ENCODE measurements around the gene PACSIN2.

PACSIN2 gene

GRCh38 chr22:43007519-43008102 lies 7.3 kb downstream of the PACSIN2 start:
- no peak overlapping the region for H3K4me3 ChIP-seq (ENCODE audit: low read depth in 1 of 2, low read length in 2 of 2)
- no peaks in the 10 kb centered on the region for H3K27me3 ChIP-seq (ENCODE audit: insufficient read depth, low read length, poor library complexity)
- no peak overlapping the region for H3K9ac ChIP-seq (ENCODE audit: low read depth, low read length)
- H3K27ac ChIP-seq (ENCODE audit: low read length): no peak overlapping the region
- DNase-seq (no peak), ATAC-seq (ENCODE audit: insufficient read depth, low read depth) (peak; percentile 31; the same call in 2 of the 3 replicates)
- H4K20me1 ChIP-seq (ENCODE audit: insufficient read depth, low read length): peaks cover 69% of the 10 kb centered on the region
- H2AFZ ChIP-seq (ENCODE audit: low read depth, low read length): no peak overlapping the region
- no peaks in the 10 kb centered on the region for H3K9me3 ChIP-seq (ENCODE audit: insufficient read depth, low read length, severe bottlenecking)
- H3K4me1 ChIP-seq (ENCODE audit: insufficient read depth, low read length): no peaks in the 10 kb centered on the region
- H3K4me2 ChIP-seq (ENCODE audit: insufficient read depth, low read length): no peak overlapping the region
- TF ChIP-seq EZH2 (IDR thresholded peaks at IDR 0.05; ENCODE audit: borderline replicate concordance, low read depth, low read length, severe bottlenecking): no peak
- no peaks in the 10 kb centered on the region for H3K36me3 ChIP-seq (ENCODE audit: insufficient read depth, low read length)
- H3K79me2 ChIP-seq (ENCODE audit: insufficient read depth, low read length): peaks cover 97% of the 10 kb centered on the region

- H3K9ac ChIP-seq (ENCODE audit: low read depth, low read length): no peak overlapping the region
- H2AFZ ChIP-seq (ENCODE audit: low read depth, low read length): no peak overlapping the region
- no peaks in the 10 kb centered on the region for H3K36me3 ChIP-seq (ENCODE audit: insufficient read depth, low read length)
- no peaks in the 10 kb centered on the region for H3K27me3 ChIP-seq (ENCODE audit: insufficient read depth, low read length, poor library complexity)
- H4K20me1 ChIP-seq (ENCODE audit: insufficient read depth, low read length): peaks cover 74% of the 10 kb centered on the region
- H3K4me3 ChIP-seq (ENCODE audit: low read depth in 1 of 2, low read length in 2 of 2): no peak overlapping the region
- no peak for DNase-seq
- H3K79me2 ChIP-seq (ENCODE audit: insufficient read depth, low read length): peaks cover 97% of the 10 kb centered on the region
- H3K27ac ChIP-seq (ENCODE audit: low read length): no peak overlapping the region
- H3K9me3 ChIP-seq (ENCODE audit: insufficient read depth, low read length, severe bottlenecking): no peaks in the 10 kb centered on the region
- no peak for ATAC-seq (ENCODE audit: insufficient read depth, low read depth)
- TF ChIP-seq EZH2 (IDR thresholded peaks at IDR 0.05; ENCODE audit: borderline replicate concordance, low read depth, low read length, severe bottlenecking) (no peak), CTCF (IDR thresholded peaks at IDR 0.05; ENCODE audit: borderline replicate concordance, extremely low read depth, low read length, poor library complexity, severe bottlenecking) (no peak)
- no peak overlapping the region for H3K4me2 ChIP-seq (ENCODE audit: insufficient read depth, low read length)
- H3K4me1 ChIP-seq (ENCODE audit: insufficient read depth, low read length): no peaks in the 10 kb centered on the region
Observed at GRCh38 chr22:43006753-43007152, 8.2 kb downstream of the PACSIN2 start.

- peaks cover 97% of the 10 kb centered on the region for H3K79me2 ChIP-seq (ENCODE audit: insufficient read depth, low read length)
- H2AFZ ChIP-seq (ENCODE audit: low read depth, low read length): no peak overlapping the region
- no peaks in the 10 kb centered on the region for H3K36me3 ChIP-seq (ENCODE audit: insufficient read depth, low read length)
- H3K4me2 ChIP-seq (ENCODE audit: insufficient read depth, low read length): no peak overlapping the region
- H4K20me1 ChIP-seq (ENCODE audit: insufficient read depth, low read length): peaks cover 76% of the 10 kb centered on the region
- H3K4me3 ChIP-seq (ENCODE audit: low read depth in 1 of 2, low read length in 2 of 2): no peak overlapping the region
- H3K27me3 ChIP-seq (ENCODE audit: insufficient read depth, low read length, poor library complexity): no peaks in the 10 kb centered on the region
- DNase-seq (no peak), ATAC-seq (ENCODE audit: insufficient read depth, low read depth) (no peak)
- no peak for TF ChIP-seq CTCF (IDR thresholded peaks at IDR 0.05; ENCODE audit: borderline replicate concordance, extremely low read depth, low read length, poor library complexity, severe bottlenecking)
- TF ChIP-seq EZH2 (IDR thresholded peaks at IDR 0.05; ENCODE audit: borderline replicate concordance, low read depth, low read length, severe bottlenecking): no peak
- no peak overlapping the region for H3K9ac ChIP-seq (ENCODE audit: low read depth, low read length)
- no peaks in the 10 kb centered on the region; the same call in 1 of the 2 replicates for H3K4me1 ChIP-seq (ENCODE audit: insufficient read depth, low read length)
- no peaks in the 10 kb centered on the region for H3K9me3 ChIP-seq (ENCODE audit: insufficient read depth, low read length, severe bottlenecking)
- H3K27ac ChIP-seq (ENCODE audit: low read length): no peak overlapping the region
Observed at GRCh38 chr22:43006016-43006505, 8.9 kb downstream of the PACSIN2 start.

DNA sequence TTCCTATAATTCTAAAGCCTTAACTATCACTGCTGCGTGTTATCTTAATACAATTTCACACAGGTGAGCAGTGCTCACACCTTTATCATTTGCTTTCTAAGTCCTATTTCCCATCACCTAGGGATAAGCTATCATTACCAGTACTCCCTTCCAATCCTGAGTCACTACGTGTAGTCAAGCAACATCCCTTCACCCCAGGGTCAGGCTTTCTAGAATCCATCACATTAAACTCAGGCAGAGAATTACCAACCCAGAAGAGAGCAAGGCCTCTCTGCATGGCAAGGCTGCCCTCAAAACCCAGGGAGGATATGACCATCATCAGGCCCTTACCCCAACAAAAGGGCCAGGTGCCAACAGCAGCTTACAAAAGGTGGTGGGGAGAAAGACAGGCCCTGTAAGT lies 9.8 kb downstream of the PACSIN2 start:
- Histone ChIP-seq H3K9ac (ENCODE audit: low read depth, low read length) (no peak overlapping the region), H3K9me3 (ENCODE audit: insufficient read depth, low read length, severe bottlenecking) (no peaks in the 10 kb centered on the region), H3K4me1 (ENCODE audit: insufficient read depth, low read length) (no peaks in the 10 kb centered on the region; the same call in 1 of the 2 replicates), H3K27me3 (ENCODE audit: insufficient read depth, low read length, poor library complexity) (no peaks in the 10 kb centered on the region), H4K20me1 (ENCODE audit: insufficient read depth, low read length) (peaks cover 78% of the 10 kb centered on the region), H3K4me2 (ENCODE audit: insufficient read depth, low read length) (no peak overlapping the region), H3K79me2 (ENCODE audit: insufficient read depth, low read length) (peaks cover 97% of the 10 kb centered on the region), H3K36me3 (ENCODE audit: insufficient read depth, low read length) (no peaks in the 10 kb centered on the region), H3K27ac (ENCODE audit: low read length) (no peak overlapping the region), H2AFZ (ENCODE audit: low read depth, low read length) (no peak overlapping the region), H3K4me3 (ENCODE audit: low read depth in 1 of 2, low read length in 2 of 2) (no peak overlapping the region)
- no peak for DNase-seq
- no peak for ATAC-seq (ENCODE audit: insufficient read depth, low read depth)
- TF ChIP-seq CTCF (IDR thresholded peaks at IDR 0.05; ENCODE audit: borderline replicate concordance, extremely low read depth, low read length, poor library complexity, severe bottlenecking) (no peak), EZH2 (IDR thresholded peaks at IDR 0.05; ENCODE audit: borderline replicate concordance, low read depth, low read length, severe bottlenecking) (no peak)
